SK-N-SH (cell line): ENCODE data around the gene ANKRD33B.

ENCODE experiments used
- CHD2 ChIP-seq: fragments of 150-350 bp; IDR thresholded peaks from 2 replicates; pipeline ENCODE4 v1.6.1; 2018; ENCODE audit warnings: low read length; ENCODE audit not compliant: partially characterized antibody
- EP300 ChIP-seq, 2 experiments: IDR thresholded peaks; 2 replicates each; pipeline versions ENCODE4 v1.4.0 to v1.6.1; 2012; ENCODE audit warnings: borderline replicate concordance in 1 of 2, low read depth in 1 of 2, low read length in 1 of 2
- EZH2phosphoT487 ChIP-seq: fragments of 200-600 bp; sonication (generic); IDR thresholded peaks from 2 replicates; pipeline ENCODE4 v1.6.1; 2017; ENCODE audit warnings: low read depth, mixed run types, mild to moderate bottlenecking, antibody characterized with exemption, moderate library complexity, borderline replicate concordance
- JUND ChIP-seq: IDR thresholded peaks from 2 replicates; pipeline ENCODE4 v1.4.0; 2012
- NFIC ChIP-seq: IDR thresholded peaks from 2 replicates; pipeline ENCODE4 v1.4.0; 2012; ENCODE audit warnings: borderline replicate concordance
- POLR2AphosphoS5 ChIP-seq: IDR thresholded peaks from 2 replicates; pipeline ENCODE4 v1.6.1; 2012; ENCODE audit warnings: low read depth, low read length
- RAD21 ChIP-seq: IDR thresholded peaks from 2 replicates; pipeline ENCODE4 v1.6.1; 2012; ENCODE audit warnings: mild to moderate bottlenecking, low read length
- RXRA ChIP-seq: IDR thresholded peaks from 2 replicates; pipeline ENCODE4 v1.4.0; 2012; ENCODE audit warnings: low read depth, mild to moderate bottlenecking, borderline replicate concordance
- SIN3A ChIP-seq: IDR thresholded peaks from 2 replicates; pipeline ENCODE4 v1.6.1; 2012; ENCODE audit warnings: low read depth, mild to moderate bottlenecking, low read length, moderate library complexity, borderline replicate concordance
- SMC3 ChIP-seq: IDR thresholded peaks from 2 replicates; pipeline ENCODE4 v1.6.1; 2012; ENCODE audit warnings: low read depth, low read length, improper control_type of control experiment
- TAF1 ChIP-seq: IDR thresholded peaks from 2 replicates; pipeline ENCODE4 v1.6.1; 2012; ENCODE audit warnings: low read depth, mild to moderate bottlenecking, low read length, moderate library complexity, borderline replicate concordance
- TF ChIP-seq, protein P1 (sequence below): fragments of 200-600 bp; sonication (generic); IDR thresholded peaks from 2 replicates; pipeline ENCODE4 v1.6.1; 2017; ENCODE audit warnings: antibody characterized with exemption, mild to moderate bottlenecking, moderate library complexity
- TF ChIP-seq, protein P2 (sequence below): IDR thresholded peaks from 2 replicates; pipeline ENCODE4 v1.6.1; 2012; ENCODE audit warnings: mild to moderate bottlenecking, low read depth, low read length, moderate library complexity

DNA sequence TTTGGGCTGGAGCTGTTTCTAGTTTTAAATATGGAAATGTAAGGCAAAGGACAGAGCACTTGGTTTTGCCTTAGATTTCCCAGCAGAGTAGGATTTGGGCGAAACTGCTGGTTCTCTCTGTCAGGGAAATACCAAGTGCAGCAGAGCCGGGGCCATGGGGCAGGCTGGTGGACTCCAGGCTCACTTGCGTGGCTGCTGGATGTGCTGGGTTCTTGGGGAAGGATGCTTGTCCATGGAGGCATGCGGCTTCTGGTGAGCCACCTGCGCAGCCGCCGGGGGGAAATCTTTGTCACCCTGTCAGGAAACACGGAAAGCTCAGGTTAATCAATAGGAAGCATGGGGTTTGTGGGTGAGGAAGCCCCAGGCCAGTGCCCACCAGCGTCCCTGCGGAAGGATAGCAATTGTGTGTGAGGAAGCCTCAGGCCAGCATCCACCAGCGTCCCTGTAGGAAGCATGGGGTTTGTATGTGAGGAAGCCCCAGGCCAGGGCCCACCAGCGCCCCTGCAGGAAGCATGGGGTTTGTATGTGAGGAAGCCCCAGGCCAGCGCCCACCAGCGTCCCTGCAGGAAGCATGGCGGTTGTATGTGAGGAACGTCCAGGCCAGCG lies 117.1 kb downstream of the ANKRD33B start:
- TF ChIP-seq, protein P1, sequence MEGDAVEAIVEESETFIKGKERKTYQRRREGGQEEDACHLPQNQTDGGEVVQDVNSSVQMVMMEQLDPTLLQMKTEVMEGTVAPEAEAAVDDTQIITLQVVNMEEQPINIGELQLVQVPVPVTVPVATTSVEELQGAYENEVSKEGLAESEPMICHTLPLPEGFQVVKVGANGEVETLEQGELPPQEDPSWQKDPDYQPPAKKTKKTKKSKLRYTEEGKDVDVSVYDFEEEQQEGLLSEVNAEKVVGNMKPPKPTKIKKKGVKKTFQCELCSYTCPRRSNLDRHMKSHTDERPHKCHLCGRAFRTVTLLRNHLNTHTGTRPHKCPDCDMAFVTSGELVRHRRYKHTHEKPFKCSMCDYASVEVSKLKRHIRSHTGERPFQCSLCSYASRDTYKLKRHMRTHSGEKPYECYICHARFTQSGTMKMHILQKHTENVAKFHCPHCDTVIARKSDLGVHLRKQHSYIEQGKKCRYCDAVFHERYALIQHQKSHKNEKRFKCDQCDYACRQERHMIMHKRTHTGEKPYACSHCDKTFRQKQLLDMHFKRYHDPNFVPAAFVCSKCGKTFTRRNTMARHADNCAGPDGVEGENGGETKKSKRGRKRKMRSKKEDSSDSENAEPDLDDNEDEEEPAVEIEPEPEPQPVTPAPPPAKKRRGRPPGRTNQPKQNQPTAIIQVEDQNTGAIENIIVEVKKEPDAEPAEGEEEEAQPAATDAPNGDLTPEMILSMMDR = no peak
- no peak for TF ChIP-seq EZH2phosphoT487
- TF ChIP-seq NFIC = no peak
- TF ChIP-seq RXRA = no peak
- TF ChIP-seq POLR2AphosphoS5 = no peak
- no peak for TF ChIP-seq JUND
- no peak for TF ChIP-seq RAD21
- TF ChIP-seq TAF1 = no peak
- TF ChIP-seq CHD2 = no peak
- TF ChIP-seq SMC3 = no peak
- TF ChIP-seq, protein P2, sequence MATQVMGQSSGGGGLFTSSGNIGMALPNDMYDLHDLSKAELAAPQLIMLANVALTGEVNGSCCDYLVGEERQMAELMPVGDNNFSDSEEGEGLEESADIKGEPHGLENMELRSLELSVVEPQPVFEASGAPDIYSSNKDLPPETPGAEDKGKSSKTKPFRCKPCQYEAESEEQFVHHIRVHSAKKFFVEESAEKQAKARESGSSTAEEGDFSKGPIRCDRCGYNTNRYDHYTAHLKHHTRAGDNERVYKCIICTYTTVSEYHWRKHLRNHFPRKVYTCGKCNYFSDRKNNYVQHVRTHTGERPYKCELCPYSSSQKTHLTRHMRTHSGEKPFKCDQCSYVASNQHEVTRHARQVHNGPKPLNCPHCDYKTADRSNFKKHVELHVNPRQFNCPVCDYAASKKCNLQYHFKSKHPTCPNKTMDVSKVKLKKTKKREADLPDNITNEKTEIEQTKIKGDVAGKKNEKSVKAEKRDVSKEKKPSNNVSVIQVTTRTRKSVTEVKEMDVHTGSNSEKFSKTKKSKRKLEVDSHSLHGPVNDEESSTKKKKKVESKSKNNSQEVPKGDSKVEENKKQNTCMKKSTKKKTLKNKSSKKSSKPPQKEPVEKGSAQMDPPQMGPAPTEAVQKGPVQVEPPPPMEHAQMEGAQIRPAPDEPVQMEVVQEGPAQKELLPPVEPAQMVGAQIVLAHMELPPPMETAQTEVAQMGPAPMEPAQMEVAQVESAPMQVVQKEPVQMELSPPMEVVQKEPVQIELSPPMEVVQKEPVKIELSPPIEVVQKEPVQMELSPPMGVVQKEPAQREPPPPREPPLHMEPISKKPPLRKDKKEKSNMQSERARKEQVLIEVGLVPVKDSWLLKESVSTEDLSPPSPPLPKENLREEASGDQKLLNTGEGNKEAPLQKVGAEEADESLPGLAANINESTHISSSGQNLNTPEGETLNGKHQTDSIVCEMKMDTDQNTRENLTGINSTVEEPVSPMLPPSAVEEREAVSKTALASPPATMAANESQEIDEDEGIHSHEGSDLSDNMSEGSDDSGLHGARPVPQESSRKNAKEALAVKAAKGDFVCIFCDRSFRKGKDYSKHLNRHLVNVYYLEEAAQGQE = no peak
- no peak for TF ChIP-seq SIN3A
- no peak for TF ChIP-seq EP300 (IDR thresholded peaks at IDR 0.05; ENCODE audit: borderline replicate concordance in 1 of 2, low read depth in 1 of 2, low read length in 1 of 2)
